ENCODE data around the gene PTPN2. TPM values are rescaled to one million over a fixed set of nuclear protein-coding genes. Genes with fewer than 3 reads are reported as not detected.

Gene PTPN2
- polyA plus RNA-seq, 1 donor from 2014 or later: 45.7 TPM

DNA sequence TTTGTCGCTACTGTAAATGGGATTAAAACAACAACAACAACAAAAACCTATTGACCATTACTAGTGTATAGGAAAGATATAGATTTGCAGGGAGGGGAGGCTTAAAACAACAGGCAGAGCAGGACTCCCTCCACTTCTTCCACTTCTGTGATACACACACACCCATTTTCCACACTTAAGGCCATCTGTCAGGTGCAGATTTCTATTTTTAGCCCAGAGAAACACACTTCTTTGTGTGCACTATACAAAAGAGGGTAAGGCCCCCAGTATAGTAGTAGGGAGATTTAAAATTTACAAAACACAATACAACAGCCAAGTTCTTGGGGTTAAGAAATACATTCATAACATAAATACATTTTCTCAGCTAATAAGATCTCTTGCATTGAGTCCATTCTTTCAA, 22.4 kb downstream of the PTPN2 start:
- H3K27ac ChIP-seq (ENCODE audit: low read length): no peak overlapping the region
- no peaks in the 10 kb centered on the region for H3K79me2 ChIP-seq (replicated peaks; ENCODE audit: insufficient read depth, low read length)
- no peaks in the 10 kb centered on the region for H3K36me3 ChIP-seq (ENCODE audit: insufficient read depth, low read length)
- H3K9me2 ChIP-seq (ENCODE audit: insufficient read depth, low read length): no peaks in the 10 kb centered on the region
- H3K9ac ChIP-seq (ENCODE audit: low read length): no peak overlapping the region
- no peak overlapping the region for H3K4me2 ChIP-seq (ENCODE audit: low read length)
- H2AFZ ChIP-seq (ENCODE audit: low read depth, low read length): no peak overlapping the region
- H3K9me3 ChIP-seq (ENCODE audit: low read length): no peaks in the 10 kb centered on the region
- no peaks in the 10 kb centered on the region for H4K20me1 ChIP-seq (ENCODE audit: insufficient read depth)
- TF ChIP-seq SMC3 (conservative IDR thresholded peaks at IDR 0.05; ENCODE audit: poor library complexity) (no peak), EZH2 (IDR thresholded peaks at IDR 0.05; ENCODE audit: borderline replicate concordance, insufficient read depth, low read length, poor library complexity, severe bottlenecking) (no peak), RAD21 (conservative IDR thresholded peaks at IDR 0.05) (no peak), TAF1 (IDR thresholded peaks at IDR 0.05; ENCODE audit: low read depth) (no peak), POLR2AphosphoS5 (IDR thresholded peaks at IDR 0.05) (no peak), MXI1 (conservative IDR thresholded peaks at IDR 0.05; ENCODE audit: poor library complexity, severe bottlenecking) (no peak), EP300 (conservative IDR thresholded peaks at IDR 0.05; ENCODE audit: poor library complexity, severe bottlenecking) (no peak)
- TF ChIP-seq, protein P1, sequence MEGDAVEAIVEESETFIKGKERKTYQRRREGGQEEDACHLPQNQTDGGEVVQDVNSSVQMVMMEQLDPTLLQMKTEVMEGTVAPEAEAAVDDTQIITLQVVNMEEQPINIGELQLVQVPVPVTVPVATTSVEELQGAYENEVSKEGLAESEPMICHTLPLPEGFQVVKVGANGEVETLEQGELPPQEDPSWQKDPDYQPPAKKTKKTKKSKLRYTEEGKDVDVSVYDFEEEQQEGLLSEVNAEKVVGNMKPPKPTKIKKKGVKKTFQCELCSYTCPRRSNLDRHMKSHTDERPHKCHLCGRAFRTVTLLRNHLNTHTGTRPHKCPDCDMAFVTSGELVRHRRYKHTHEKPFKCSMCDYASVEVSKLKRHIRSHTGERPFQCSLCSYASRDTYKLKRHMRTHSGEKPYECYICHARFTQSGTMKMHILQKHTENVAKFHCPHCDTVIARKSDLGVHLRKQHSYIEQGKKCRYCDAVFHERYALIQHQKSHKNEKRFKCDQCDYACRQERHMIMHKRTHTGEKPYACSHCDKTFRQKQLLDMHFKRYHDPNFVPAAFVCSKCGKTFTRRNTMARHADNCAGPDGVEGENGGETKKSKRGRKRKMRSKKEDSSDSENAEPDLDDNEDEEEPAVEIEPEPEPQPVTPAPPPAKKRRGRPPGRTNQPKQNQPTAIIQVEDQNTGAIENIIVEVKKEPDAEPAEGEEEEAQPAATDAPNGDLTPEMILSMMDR (IDR thresholded peaks at IDR 0.05; ENCODE audit: poor library complexity, severe bottlenecking): no peak
- TF ChIP-seq, protein P2, sequence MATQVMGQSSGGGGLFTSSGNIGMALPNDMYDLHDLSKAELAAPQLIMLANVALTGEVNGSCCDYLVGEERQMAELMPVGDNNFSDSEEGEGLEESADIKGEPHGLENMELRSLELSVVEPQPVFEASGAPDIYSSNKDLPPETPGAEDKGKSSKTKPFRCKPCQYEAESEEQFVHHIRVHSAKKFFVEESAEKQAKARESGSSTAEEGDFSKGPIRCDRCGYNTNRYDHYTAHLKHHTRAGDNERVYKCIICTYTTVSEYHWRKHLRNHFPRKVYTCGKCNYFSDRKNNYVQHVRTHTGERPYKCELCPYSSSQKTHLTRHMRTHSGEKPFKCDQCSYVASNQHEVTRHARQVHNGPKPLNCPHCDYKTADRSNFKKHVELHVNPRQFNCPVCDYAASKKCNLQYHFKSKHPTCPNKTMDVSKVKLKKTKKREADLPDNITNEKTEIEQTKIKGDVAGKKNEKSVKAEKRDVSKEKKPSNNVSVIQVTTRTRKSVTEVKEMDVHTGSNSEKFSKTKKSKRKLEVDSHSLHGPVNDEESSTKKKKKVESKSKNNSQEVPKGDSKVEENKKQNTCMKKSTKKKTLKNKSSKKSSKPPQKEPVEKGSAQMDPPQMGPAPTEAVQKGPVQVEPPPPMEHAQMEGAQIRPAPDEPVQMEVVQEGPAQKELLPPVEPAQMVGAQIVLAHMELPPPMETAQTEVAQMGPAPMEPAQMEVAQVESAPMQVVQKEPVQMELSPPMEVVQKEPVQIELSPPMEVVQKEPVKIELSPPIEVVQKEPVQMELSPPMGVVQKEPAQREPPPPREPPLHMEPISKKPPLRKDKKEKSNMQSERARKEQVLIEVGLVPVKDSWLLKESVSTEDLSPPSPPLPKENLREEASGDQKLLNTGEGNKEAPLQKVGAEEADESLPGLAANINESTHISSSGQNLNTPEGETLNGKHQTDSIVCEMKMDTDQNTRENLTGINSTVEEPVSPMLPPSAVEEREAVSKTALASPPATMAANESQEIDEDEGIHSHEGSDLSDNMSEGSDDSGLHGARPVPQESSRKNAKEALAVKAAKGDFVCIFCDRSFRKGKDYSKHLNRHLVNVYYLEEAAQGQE (IDR thresholded peaks at IDR 0.05; ENCODE audit: borderline replicate concordance): no peak
- no peak overlapping the region for H3K4me3 ChIP-seq (ENCODE audit: low read length)
- H3K27me3 ChIP-seq (ENCODE audit: insufficient read depth, low read depth, low read length): no peaks in the 10 kb centered on the region
- H3F3A ChIP-seq (ENCODE audit: insufficient read depth, low read length, poor library complexity, severe bottlenecking): no peaks in the 10 kb centered on the region

DNA sequence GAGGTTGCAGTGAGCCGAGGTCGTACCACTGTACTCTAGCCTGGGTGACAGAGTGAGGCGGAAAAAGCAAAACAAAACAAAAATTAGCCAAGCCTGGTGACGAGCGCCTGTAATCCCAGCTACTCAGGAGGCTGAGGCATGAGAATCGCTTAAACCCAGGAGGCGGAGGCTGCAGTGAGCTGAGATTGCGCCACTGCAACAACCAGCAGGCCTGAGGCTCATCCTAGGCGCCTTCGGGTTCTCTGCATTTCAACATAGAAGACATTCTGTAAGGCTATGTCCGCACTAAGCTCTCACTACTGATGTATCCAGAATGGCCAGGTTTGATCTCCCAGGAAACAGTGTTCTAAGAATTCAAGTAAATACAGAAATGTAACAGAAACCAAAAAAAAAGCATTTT, 23.5 kb downstream of the PTPN2 start:
- Histone ChIP-seq H3F3A (ENCODE audit: insufficient read depth, low read length, poor library complexity, severe bottlenecking) (no peaks in the 10 kb centered on the region), H3K4me2 (ENCODE audit: low read length) (no peak overlapping the region), H3K27me3 (ENCODE audit: insufficient read depth, low read depth, low read length) (no peaks in the 10 kb centered on the region), H4K20me1 (ENCODE audit: insufficient read depth) (no peaks in the 10 kb centered on the region), H2AFZ (ENCODE audit: low read depth, low read length) (no peak overlapping the region), H3K9me2 (ENCODE audit: insufficient read depth, low read length) (no peaks in the 10 kb centered on the region), H3K9ac (ENCODE audit: low read length) (no peak overlapping the region), H3K27ac (ENCODE audit: low read length) (no peak overlapping the region), H3K36me3 (ENCODE audit: insufficient read depth, low read length) (no peaks in the 10 kb centered on the region), H3K79me2 (replicated peaks; ENCODE audit: insufficient read depth, low read length) (no peaks in the 10 kb centered on the region), H3K9me3 (ENCODE audit: low read length) (no peaks in the 10 kb centered on the region), H3K4me3 (ENCODE audit: low read length) (no peak overlapping the region)
- no peak for TF ChIP-seq POLR2AphosphoS5 (IDR thresholded peaks at IDR 0.05)
- no peak for TF ChIP-seq RAD21 (conservative IDR thresholded peaks at IDR 0.05)
- TF ChIP-seq TAF1 (IDR thresholded peaks at IDR 0.05; ENCODE audit: low read depth): no peak

DNA sequence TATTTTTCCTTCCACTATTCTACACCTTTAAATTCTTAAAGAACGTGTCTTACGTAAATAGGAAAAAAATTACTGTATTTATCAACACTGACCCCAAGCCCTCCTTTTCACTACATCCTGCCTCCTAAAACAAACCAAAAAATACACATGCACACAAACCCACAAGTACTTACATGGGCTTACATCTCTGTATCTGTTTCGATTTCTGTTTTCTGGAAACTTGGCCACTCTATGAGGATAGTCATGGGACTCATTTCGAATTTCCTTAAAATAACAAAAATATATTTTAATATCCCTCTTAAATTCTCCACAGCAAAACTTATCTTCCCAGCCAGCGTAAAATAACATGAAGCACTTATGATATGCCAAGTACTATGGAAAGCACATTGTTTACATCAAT, 25.0 kb downstream of the PTPN2 start:
- Histone ChIP-seq H3K79me2 (replicated peaks; ENCODE audit: insufficient read depth, low read length) (no peaks in the 10 kb centered on the region), H3K36me3 (ENCODE audit: insufficient read depth, low read length) (no peaks in the 10 kb centered on the region)

More for the DNA sequence above, 25.0 kb downstream of the PTPN2 start:
- Histone ChIP-seq H3K9ac (ENCODE audit: low read length) (no peak overlapping the region), H3K9me2 (ENCODE audit: insufficient read depth, low read length) (no peaks in the 10 kb centered on the region), H3K9me3 (ENCODE audit: low read length) (no peaks in the 10 kb centered on the region), H3F3A (ENCODE audit: insufficient read depth, low read length, poor library complexity, severe bottlenecking) (no peaks in the 10 kb centered on the region), H4K20me1 (ENCODE audit: insufficient read depth) (no peaks in the 10 kb centered on the region), H3K27me3 (ENCODE audit: insufficient read depth, low read depth, low read length) (no peaks in the 10 kb centered on the region), H3K4me2 (ENCODE audit: low read length) (no peak overlapping the region), H3K27ac (ENCODE audit: low read length) (no peak overlapping the region), H3K4me3 (ENCODE audit: low read length) (no peak overlapping the region), H2AFZ (ENCODE audit: low read depth, low read length) (no peak overlapping the region)
- no peak for TF ChIP-seq EP300 (conservative IDR thresholded peaks at IDR 0.05; ENCODE audit: poor library complexity, severe bottlenecking)
- TF ChIP-seq EZH2 (IDR thresholded peaks at IDR 0.05; ENCODE audit: borderline replicate concordance, insufficient read depth, low read length, poor library complexity, severe bottlenecking): no peak
- no peak for TF ChIP-seq SMC3 (conservative IDR thresholded peaks at IDR 0.05; ENCODE audit: poor library complexity)
- TF ChIP-seq, protein P2 (IDR thresholded peaks at IDR 0.05; ENCODE audit: borderline replicate concordance): no peak
- no peak for TF ChIP-seq MXI1 (conservative IDR thresholded peaks at IDR 0.05; ENCODE audit: poor library complexity, severe bottlenecking)
- TF ChIP-seq, protein P1 (IDR thresholded peaks at IDR 0.05; ENCODE audit: poor library complexity, severe bottlenecking): no peak
- TF ChIP-seq POLR2AphosphoS5 (IDR thresholded peaks at IDR 0.05): no peak
- TF ChIP-seq TAF1 (IDR thresholded peaks at IDR 0.05; ENCODE audit: low read depth): no peak
- no peak for TF ChIP-seq RAD21 (conservative IDR thresholded peaks at IDR 0.05)

All from neural cell (in vitro differentiated cells).